Vagina (tissue), 2 donors: ENCODE data around the gene SLC7A14.

Experiments
- POLR2A ChIP-seq, 2 donors: fragments of 450-650 bp; IDR thresholded peaks; one replicate each; pipeline ENCODE4 v1.6.1; 2017; ENCODE audit warnings: antibody characterized with exemption in 2 of 2, mild to moderate bottlenecking in 2 of 2, moderate library complexity in 2 of 2
- TF ChIP-seq, protein P1 (sequence below), 3 experiments: fragments of 450-650 bp in 2 of 3; fragments of 200-600 bp in 1 of 3; sonication (generic) in 1 of 3; IDR thresholded peaks; one replicate each; pipeline ENCODE4 v1.5.1; 2017 to 2019; ENCODE audit warnings: antibody characterized with exemption in 3 of 3, mild to moderate bottlenecking in 2 of 3, moderate library complexity in 2 of 3

GRCh38 chr3:170454509-170454908 is 131.4 kb downstream of the SLC7A14 start:
- TF ChIP-seq POLR2A (IDR thresholded peaks at IDR 0.05) = no peak
- TF ChIP-seq, protein P1, sequence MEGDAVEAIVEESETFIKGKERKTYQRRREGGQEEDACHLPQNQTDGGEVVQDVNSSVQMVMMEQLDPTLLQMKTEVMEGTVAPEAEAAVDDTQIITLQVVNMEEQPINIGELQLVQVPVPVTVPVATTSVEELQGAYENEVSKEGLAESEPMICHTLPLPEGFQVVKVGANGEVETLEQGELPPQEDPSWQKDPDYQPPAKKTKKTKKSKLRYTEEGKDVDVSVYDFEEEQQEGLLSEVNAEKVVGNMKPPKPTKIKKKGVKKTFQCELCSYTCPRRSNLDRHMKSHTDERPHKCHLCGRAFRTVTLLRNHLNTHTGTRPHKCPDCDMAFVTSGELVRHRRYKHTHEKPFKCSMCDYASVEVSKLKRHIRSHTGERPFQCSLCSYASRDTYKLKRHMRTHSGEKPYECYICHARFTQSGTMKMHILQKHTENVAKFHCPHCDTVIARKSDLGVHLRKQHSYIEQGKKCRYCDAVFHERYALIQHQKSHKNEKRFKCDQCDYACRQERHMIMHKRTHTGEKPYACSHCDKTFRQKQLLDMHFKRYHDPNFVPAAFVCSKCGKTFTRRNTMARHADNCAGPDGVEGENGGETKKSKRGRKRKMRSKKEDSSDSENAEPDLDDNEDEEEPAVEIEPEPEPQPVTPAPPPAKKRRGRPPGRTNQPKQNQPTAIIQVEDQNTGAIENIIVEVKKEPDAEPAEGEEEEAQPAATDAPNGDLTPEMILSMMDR (IDR thresholded peaks at IDR 0.05) = no peak
